Measurements from ENCODE around the gene SPATA16. TPM values are rescaled to one million over a fixed set of nuclear protein-coding genes. Genes with fewer than 3 reads are reported as not detected.

SPATA16 gene
- total and polyA plus RNA-seq, 2 of the 13 experiments (the other 11 are each of a cell fraction or from before 2014, with no cell fraction given): not detected

GRCh38 chr3:172904711-172905373, 236.2 kb downstream of the SPATA16 start:
- Histone ChIP-seq H3K9ac (ENCODE audit: insufficient read depth, low read depth, low read length) (no peak overlapping the region), H3K9me3 (ENCODE audit: low read length) (no peaks in the 10 kb centered on the region), H3K27ac (ENCODE audit: extremely low read length, insufficient read depth, low read length) (no peak overlapping the region), H2AFZ (ENCODE audit: low read length) (no peak overlapping the region), H3K36me3 (replicated peaks in 1 of 2; ENCODE audit: control insufficient read depth in 1 of 2, insufficient read depth in 2 of 2, low read length in 2 of 2) (no peaks in the 10 kb centered on the region), H3K4me3 (replicated peaks in 1 of 3; ENCODE audit: insufficient read depth in 1 of 3, low read depth in 2 of 3, low read length in 3 of 3) (no peak overlapping the region), H3K27me3 (ENCODE audit: control insufficient read depth in 1 of 2, insufficient read depth in 2 of 2, low read length in 2 of 2) (peaks cover 0 to 10% of the 10 kb centered on the region in 2 experiments; a peak in 2 of 5 replicates), H3K4me2 (ENCODE audit: low read depth, low read length) (no peak overlapping the region), H3K4me1 (ENCODE audit: insufficient read depth, low read length) (no peaks in the 10 kb centered on the region), H3K79me2 (ENCODE audit: insufficient read depth, low read length) (no peaks in the 10 kb centered on the region), H4K20me1 (ENCODE audit: insufficient read depth, low read length) (no peaks in the 10 kb centered on the region)
- no peak for FAIRE-seq
- no peak for DNase-seq (ENCODE audit: low spot score)
- 6% methylated on average over 9 of the region's 9 CpGs for WGBS (ENCODE audit: low lambda C conversion rate)
- ATAC-seq: no peak
- TF ChIP-seq ZNF629 (CRISPR knock-in tag; conservative IDR thresholded peaks at IDR 0.05) (no peak), HOXD1 (CRISPR knock-in tag; IDR thresholded peaks at IDR 0.05) (no peak), SCMH1 (CRISPR knock-in tag; IDR thresholded peaks at IDR 0.05; ENCODE audit: borderline replicate concordance) (no peak), REST (IDR thresholded peaks at IDR 0.05; ENCODE audit: borderline replicate concordance in 1 of 2, low read depth in 1 of 2, low read length in 2 of 2) (no peak), EEA1 (CRISPR knock-in tag; IDR thresholded peaks at IDR 0.05; ENCODE audit: borderline replicate concordance) (no peak), ZNF296 (CRISPR knock-in tag; conservative IDR thresholded peaks at IDR 0.05) (no peak)
- CTCF ChIA-PET (ENCODE audit: low intra/inter-chr PET ratio, low total read pairs): no interaction called here
- intact Hi-C loops (cut with micrococcal nuclease; ENCODE audit: unreplicated experiment) (no loop called here), in situ Hi-C loops (cut with HindIII; ENCODE audit: extremely low pct_ligation_motif_present, low pct_unique_long_range_greater_than_20kb) (no loop called here)
- no TSS peak for BruUV-seq (replicated peaks)
- POLR2A ChIA-PET: no interaction called here
